B cell (primary cell): ENCODE results near the gene PCGF2. TPM values are rescaled to one million over a fixed set of nuclear protein-coding genes. Genes with fewer than 3 reads are reported as not detected.

Experiments used
- ATAC-seq: fragments of 200-7000 bp; cut with Tn5 transposase; one replicate; pipeline ENCODE4 v1.10.0; 2021; ENCODE audit warnings: low read depth, mild to moderate bottlenecking, moderate number of reproducible peaks, moderate library complexity
- CTCF ChIA-PET: fragments of 350-600 bp; sonication (Branson Sonifier 250); formaldehyde crosslinking; loops from one replicate; lab custom pipeline; 2021; ENCODE audit warnings: antibody characterized with exemption, inconsistent platforms; lab: Charles Lee
- POLR2A ChIA-PET: fragments of 350-600 bp; sonication (Branson Sonifier 250); formaldehyde crosslinking; loops from one replicate; lab custom pipeline; 2021; ENCODE audit warnings: antibody characterized with exemption; lab: Charles Lee
- DNase-seq: peaks from one replicate; pipeline ENCODE4 v3.0.0; 2013
- H2AFZ ChIP-seq: 2 replicates; pipeline ENCODE4 v1.6.1; 2012; ENCODE audit warnings: mild to moderate bottlenecking, low read depth, low read length; ENCODE audit not compliant: insufficient read depth, poor library complexity, severe bottlenecking
- H3K27ac ChIP-seq, 2 donors: 1 replicate in 1 of 2; 2 replicates in 1 of 2; pipeline ENCODE4 v1.5.1; 2012 to 2013; ENCODE audit warnings: low read length in 2 of 2, mild to moderate bottlenecking in 2 of 2, moderate library complexity in 1 of 2
- H3K27me3 ChIP-seq, 4 experiments: fragments of 200-600 bp in 1 of 4; sonication (generic) in 1 of 4; replicated peaks in 1 of 4; 1 replicate in 2 of 4; 2 replicates in 2 of 4; pipeline versions ENCODE4 v1.6.1 to v1.7.0; 2013 to 2016; ENCODE audit warnings: low read length in 3 of 4, mild to moderate bottlenecking in 2 of 4, mixed read lengths in 1 of 4, moderate library complexity in 1 of 4; ENCODE audit not compliant: insufficient read depth in 4 of 4, control insufficient read depth in 3 of 4; ENCODE audit errors: control extremely low read depth in 1 of 4
- H3K36me3 ChIP-seq, 2 experiments: replicated peaks in 1 of 2; 1 replicate in 1 of 2; 2 replicates in 1 of 2; pipeline versions ENCODE4 v1.6.1 to v1.7.1; 2013; ENCODE audit warnings: low read length in 1 of 2; ENCODE audit not compliant: insufficient read depth in 2 of 2, control insufficient read depth in 1 of 2; ENCODE audit errors: control extremely low read depth in 1 of 2, extremely low read depth in 1 of 2
- H3K4me1 ChIP-seq, 2 donors: fragments of 200-600 bp in 1 of 2; sonication (generic) in 1 of 2; 1 replicate in 1 of 2; 2 replicates in 1 of 2; pipeline versions ENCODE4 v1.5.1 to v1.6.1; 2013 to 2017; ENCODE audit warnings: low read length in 2 of 2; ENCODE audit not compliant: control insufficient read depth in 2 of 2, insufficient read depth in 2 of 2
- H3K4me2 ChIP-seq: replicated peaks from 2 replicates; pipeline ENCODE3; 2012; ENCODE audit warnings: mild to moderate bottlenecking, low read depth, low read length; ENCODE audit not compliant: poor library complexity, severe bottlenecking
- H3K4me3 ChIP-seq, 5 experiments: fragments of 200-600 bp in 1 of 5; sonication (generic) in 1 of 5; 1 replicate in 3 of 5; 2 replicates in 2 of 5; pipeline versions ENCODE4 v1.5.1 to v1.7.0; 2011 to 2016; ENCODE audit warnings: low read length in 4 of 5, mild to moderate bottlenecking in 4 of 5, low read depth in 2 of 5, control low read depth in 1 of 5, moderate library complexity in 1 of 5; ENCODE audit not compliant: insufficient read depth in 1 of 5; ENCODE audit errors: control extremely low read depth in 1 of 5, extremely low read depth in 1 of 5
- H3K79me2 ChIP-seq: fragments of 200-600 bp; sonication (generic); one replicate; pipeline ENCODE4 v1.6.0; 2016; ENCODE audit warnings: low read length; ENCODE audit not compliant: control insufficient read depth, insufficient read depth
- H3K9ac ChIP-seq: fragments of 200-600 bp; sonication (generic); 2 replicates; pipeline ENCODE4 v1.6.1; 2017; ENCODE audit warnings: mild to moderate bottlenecking, low read length, moderate library complexity
- H3K9me3 ChIP-seq, 3 donors: one replicate each; pipeline versions ENCODE4 v1.6.1 to v1.7.1; 2013; ENCODE audit warnings: low read length in 2 of 3; ENCODE audit not compliant: control insufficient read depth in 2 of 3, insufficient read depth in 1 of 3; ENCODE audit errors: control extremely low read depth in 1 of 3
- H4K20me1 ChIP-seq: 2 replicates; pipeline ENCODE4 v1.6.0; 2012; ENCODE audit warnings: mild to moderate bottlenecking, low read length; ENCODE audit not compliant: insufficient read depth, control insufficient read depth, poor library complexity, severe bottlenecking
- H3K27ac Mint-ChIP-seq: one replicate; pipeline ENCODE4 v1.8.0; 2021; ENCODE audit warnings: mixed read lengths
- H3K27me3 Mint-ChIP-seq: one replicate; pipeline ENCODE4 v1.8.0; 2021; ENCODE audit warnings: mixed read lengths
- H3K4me1 Mint-ChIP-seq: one replicate; pipeline ENCODE4 v1.8.0; 2021; ENCODE audit warnings: mixed read lengths
- H3K4me3 Mint-ChIP-seq: one replicate; pipeline ENCODE4 v1.8.0; 2021; ENCODE audit warnings: mixed read lengths
- H3K9me3 Mint-ChIP-seq: one replicate; pipeline ENCODE4 v1.8.0; 2022; ENCODE audit warnings: mixed read lengths; ENCODE audit not compliant: insufficient read depth
- EZH2 ChIP-seq: IDR thresholded peaks from 2 replicates; pipeline ENCODE4 v1.6.1; 2012; ENCODE audit warnings: borderline replicate concordance, low read depth, mild to moderate bottlenecking, moderate library complexity, low read length; ENCODE audit not compliant: insufficient read depth, poor library complexity, severe bottlenecking
- WGBS: methylation state at CpG from one replicate; pipeline ENCODE4 v1.1.5; 2013; ENCODE audit warnings: missing lambda C conversion rate; ENCODE audit not compliant: insufficient coverage; 5-methylcytosine and 5-hydroxymethylcytosine counted together
- intact Hi-C: fragments of 100-400 bp; cut with micrococcal nuclease; formaldehyde crosslinking; loops from one replicate; pipeline ENCODE4 v1.10.0; 2022
- polyA plus RNA-seq: library from polyadenylated mRNA; depleted of rRNA; stranded (reverse); fragments of >200 nt; gene quantifications from 2 replicates; pipeline ENCODE4 v1.2.3, GENCODE V29; 2012
- total RNA-seq, 2 donors: library from RNA; stranded (reverse); fragments of 120-200 nt in 1 of 2; gene quantifications; 1 replicate in 1 of 2; 2 replicates in 1 of 2; pipeline versions ENCODE4 v1.2.3 to v1.2.4, GENCODE V29; 2013 to 2022
- TF ChIP-seq, protein P1 (sequence below): fragments of 200-600 bp; IDR thresholded peaks from one replicate; pipeline ENCODE4 v1.8.0; 2022; ENCODE audit warnings: antibody characterized with exemption, mild to moderate bottlenecking

Gene PCGF2
- total and polyA plus RNA-seq, 2 donors (not counting 1 experiment from before 2014, with no cell fraction given) = 0.04 TPM; not detected in 1

DNA sequence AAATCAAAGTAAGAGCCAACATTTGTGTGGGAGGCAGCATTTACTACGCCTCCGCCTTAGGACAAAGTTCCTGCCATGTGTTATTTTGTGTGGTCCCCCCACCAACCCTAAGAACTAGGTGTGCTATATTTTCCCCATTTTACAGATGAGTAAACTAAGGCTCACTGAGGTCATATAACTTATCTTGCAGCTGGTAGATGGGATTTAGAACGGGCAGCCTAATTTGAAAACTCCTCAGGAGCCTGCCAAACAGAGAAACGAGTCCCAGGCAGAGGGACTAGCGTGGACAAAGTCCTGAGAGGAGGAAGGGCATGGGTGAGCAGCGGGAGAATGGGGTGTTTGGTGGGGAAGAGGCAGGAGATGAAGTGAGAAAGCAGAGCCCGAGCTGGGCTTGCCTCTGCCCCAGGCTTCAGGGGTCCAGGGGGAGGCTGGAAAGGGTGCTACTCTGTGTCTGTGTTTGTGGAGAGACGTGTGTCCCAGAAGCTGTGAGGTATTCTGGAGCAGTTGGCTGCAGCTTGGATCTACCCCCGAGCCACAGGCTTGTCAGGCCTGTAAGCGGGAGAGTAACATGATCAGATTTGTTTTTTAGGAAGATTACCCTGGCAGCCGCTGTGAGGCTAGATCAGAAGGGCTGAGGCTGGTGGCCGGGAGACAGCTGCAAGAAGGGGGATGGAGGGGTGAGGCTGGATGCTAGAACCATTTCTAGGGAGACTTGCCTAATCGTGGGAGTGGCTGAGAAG, 38.1 kb downstream of the PCGF2 start:
- Histone ChIP-seq H3K36me3 (peaks cover 3 to 70% of the 10 kb centered on the region in 2 experiments), H3K27me3 (no peaks in the 10 kb centered on the region), H4K20me1 (peaks cover 72% of the 10 kb centered on the region), H2AFZ (no peak overlapping the region), H3K4me1 (peaks cover 10 to 22% of the 10 kb centered on the region in 2 donors), H3K79me2 (peaks cover 27% of the 10 kb centered on the region), H3K4me3 (no peak overlapping the region), H3K4me2 (no peak overlapping the region), H3K27ac (no peak overlapping the region), H3K9me3 (no peaks in the 10 kb centered on the region), H3K9ac (no peak overlapping the region)
- Mint-ChIP-seq H3K9me3 (no peaks in the 10 kb centered on the region), H3K4me3 (no peak overlapping the region), H3K4me1 (peaks cover 29% of the 10 kb centered on the region), H3K27ac (no peak overlapping the region), H3K27me3 (no peaks in the 10 kb centered on the region)
- TF ChIP-seq, protein P1, sequence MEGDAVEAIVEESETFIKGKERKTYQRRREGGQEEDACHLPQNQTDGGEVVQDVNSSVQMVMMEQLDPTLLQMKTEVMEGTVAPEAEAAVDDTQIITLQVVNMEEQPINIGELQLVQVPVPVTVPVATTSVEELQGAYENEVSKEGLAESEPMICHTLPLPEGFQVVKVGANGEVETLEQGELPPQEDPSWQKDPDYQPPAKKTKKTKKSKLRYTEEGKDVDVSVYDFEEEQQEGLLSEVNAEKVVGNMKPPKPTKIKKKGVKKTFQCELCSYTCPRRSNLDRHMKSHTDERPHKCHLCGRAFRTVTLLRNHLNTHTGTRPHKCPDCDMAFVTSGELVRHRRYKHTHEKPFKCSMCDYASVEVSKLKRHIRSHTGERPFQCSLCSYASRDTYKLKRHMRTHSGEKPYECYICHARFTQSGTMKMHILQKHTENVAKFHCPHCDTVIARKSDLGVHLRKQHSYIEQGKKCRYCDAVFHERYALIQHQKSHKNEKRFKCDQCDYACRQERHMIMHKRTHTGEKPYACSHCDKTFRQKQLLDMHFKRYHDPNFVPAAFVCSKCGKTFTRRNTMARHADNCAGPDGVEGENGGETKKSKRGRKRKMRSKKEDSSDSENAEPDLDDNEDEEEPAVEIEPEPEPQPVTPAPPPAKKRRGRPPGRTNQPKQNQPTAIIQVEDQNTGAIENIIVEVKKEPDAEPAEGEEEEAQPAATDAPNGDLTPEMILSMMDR = no peak
- no peak for TF ChIP-seq EZH2
- POLR2A ChIA-PET = interaction anchor here (0.6 kb wide), 1 partner anchor 9 kb away, joined by 3 read pairs; no protein-coding TSS in a partner anchor
- WGBS = 91% methylated on average over 11 of the region's 13 CpGs
- intact Hi-C loops = no loop called here
- ATAC-seq = no peak
- CTCF ChIA-PET = interaction anchor here (0.7 to 1.4 kb wide), 5 partner anchors 18 to 152 kb away, joined by 3 to 4 read pairs (median 3); no protein-coding TSS in a partner anchor
- no peak for DNase-seq
